ENCODE data around the gene FAM177B.

The FAM177B gene
- 0.51 to 0.70 reads per million in 2 donors for total RNA-seq

DNA sequence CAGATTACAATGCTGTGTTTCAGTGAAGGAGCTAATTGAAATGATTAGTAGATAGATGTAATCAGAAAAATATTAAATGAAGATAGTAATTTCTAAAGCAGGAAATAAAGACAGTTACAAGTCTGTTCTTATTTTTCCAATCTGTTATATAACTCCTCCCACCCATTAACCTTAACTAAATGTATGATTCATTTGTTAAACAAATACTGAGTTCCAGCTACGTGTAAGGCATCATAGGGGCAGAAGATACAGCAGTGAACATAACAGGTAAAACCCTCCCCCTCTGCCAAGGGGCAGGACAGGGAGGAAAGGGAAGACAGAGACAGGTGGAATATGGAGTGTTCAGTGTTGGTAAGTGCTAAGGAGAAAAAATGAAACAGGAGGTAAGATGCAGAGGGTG lies at the start of gene FAM177B:
Gene FAM177B, plus strand, starts transcription at position 231 of the 400 bp plus-strand sequence. CDS start 9,344 bp downstream, outside the sequence.
- no peak for DNase-seq

DNA sequence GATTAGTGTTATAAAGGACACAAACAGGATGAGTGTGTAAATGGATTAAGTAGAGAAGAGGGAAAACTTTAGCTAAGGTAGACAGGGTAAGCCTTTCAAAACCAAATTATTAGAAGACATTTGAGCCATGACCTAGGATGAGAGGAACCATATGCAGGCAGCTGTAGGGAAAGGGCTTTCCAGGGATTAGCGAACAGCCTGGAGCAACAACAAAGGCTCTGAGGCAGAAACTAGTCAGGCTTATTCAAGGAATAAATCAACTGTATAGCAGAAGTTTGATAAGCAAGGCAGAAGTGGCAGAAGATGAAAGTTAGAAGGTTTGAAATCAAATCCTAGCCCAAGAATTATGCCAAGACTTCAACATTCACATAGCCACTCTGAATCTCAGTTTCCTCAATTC lies 46.0 kb upstream of the FAM177B start:
- DNase-seq = no peak

DNA sequence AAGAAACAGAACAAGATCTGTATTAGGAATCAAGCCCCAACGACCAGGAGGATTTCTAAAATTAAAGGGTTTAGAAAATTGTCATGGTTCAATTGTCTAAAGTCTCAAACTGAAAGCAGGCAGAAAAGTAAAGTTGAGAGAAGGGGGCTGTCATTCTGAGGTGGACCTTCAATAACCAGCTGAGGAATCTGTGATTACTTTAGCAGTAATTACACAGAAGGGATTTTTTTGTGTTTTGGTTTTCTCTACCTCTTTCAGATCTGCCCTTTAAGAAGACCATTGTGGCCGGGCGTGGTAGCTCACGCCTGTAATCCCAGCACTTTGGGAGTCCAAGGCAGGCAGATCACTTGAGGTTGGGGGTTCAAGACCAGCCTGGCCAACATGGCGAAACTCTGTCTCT lies 42.1 kb upstream of the FAM177B start:
- no peak for DNase-seq

DNA sequence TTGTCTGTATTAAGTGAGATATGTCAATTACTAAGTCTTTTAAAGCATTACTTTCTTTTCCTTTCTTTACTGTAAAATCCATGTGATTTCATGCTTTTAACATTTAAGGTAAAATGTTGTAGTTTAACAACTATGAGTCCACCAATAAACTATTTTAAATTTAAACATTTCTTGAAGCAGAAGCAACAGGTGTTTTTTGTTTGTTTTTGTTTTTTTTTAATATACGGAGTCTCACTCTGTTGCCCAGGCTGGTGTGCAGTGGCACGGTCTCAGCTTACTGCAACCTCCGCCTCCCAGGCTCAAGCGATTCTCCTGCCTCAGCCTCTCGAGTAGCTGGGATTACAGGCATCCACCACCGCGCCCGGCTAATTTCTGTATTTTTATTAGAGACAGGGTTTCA lies 40.3 kb upstream of the FAM177B start:
- no peak for DNase-seq

DNA sequence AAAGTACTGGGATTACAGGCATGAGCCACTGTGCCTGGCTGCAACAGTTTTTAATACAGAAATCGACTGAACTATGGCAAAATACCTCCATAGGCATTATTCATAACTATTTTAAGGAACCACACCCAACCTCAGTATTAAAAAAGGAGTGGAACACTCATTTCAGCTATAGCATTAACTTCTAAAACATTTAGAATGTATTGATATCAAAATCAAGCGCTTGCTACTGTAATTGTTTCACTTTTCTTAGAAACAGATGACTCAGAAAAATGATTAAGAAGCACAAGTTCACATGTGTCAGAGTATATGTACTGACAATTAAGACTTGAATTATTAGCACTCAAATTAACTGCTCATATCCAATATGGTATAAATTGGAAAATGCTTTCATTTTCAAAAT lies 39.8 kb upstream of the FAM177B start:
- no peak for DNase-seq

DNA sequence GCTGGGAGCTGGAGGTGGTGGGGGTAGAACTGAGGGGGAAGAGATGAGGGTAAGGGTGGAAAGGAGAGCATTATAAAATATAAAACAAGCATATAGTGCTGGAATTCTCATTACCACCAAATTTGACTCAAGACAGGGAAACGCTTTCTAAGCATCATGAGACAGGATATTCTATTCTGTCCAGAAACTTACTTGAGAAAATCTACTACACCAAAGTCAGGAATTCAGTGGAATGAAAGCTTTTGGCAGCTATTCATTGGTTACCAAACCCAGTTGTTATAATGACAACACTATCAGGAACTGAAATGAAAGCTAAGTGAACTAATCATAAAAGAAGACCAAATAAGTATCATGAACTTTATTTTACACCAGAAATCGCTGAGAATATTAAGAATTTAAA lies 39.2 kb upstream of the FAM177B start:
- no peak for DNase-seq

DNA sequence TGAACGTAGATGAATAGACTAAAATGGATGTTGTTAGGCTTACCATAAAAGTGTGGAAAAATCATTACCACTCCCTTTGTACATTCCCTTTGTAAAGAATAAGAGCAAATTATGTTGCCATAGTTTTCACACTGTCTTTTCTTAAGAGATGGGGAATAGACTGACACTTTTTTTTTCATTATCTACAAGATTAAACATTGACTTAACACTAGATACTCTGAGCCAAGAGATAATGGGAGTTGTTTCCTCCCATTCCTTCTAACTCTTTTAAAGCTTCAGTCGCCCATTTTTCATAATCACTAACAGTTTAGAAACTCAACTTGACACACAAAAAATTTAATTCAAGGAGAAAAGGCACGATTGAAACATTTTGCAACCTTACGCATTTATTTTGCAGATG lies 34.8 kb upstream of the FAM177B start:
- DNase-seq = no peak

DNA sequence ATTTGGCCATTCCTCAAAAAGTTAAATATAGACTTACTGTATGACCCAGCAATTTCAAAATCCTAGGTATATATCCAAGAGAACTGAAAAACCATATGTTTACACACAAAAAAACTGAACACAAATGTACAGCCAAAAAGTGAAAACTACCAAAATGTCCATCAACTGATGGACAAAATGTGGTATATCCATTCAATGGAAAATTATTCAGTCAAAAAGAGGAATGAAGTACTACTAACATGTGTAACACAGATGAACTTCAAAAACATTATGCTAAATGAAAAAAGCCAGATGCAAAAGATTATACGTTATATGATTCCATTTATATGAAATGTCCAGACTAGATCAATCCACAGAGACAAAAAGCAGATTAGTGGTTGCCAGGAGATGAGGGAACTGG lies 32.7 kb upstream of the FAM177B start:
- DNase-seq = no peak

DNA sequence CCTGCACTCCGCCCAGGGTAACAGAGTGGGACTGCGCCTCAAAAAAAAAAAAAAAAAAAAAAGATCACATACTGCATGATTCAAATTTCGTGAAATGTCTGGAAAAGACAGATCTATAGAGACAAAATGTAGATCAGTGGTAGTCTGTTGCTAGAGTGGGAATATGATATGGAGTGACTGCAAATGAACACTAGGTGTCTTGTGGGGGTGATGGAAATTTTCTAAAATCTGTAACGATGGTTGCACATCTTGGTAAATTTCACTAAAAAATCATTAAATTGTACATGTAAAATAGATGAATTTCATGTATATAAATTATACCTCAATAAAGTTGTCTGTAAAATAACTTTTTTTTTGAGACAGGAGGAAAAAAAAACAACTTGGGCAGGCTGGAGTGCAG lies 30.2 kb upstream of the FAM177B start:
- no peak for DNase-seq

DNA sequence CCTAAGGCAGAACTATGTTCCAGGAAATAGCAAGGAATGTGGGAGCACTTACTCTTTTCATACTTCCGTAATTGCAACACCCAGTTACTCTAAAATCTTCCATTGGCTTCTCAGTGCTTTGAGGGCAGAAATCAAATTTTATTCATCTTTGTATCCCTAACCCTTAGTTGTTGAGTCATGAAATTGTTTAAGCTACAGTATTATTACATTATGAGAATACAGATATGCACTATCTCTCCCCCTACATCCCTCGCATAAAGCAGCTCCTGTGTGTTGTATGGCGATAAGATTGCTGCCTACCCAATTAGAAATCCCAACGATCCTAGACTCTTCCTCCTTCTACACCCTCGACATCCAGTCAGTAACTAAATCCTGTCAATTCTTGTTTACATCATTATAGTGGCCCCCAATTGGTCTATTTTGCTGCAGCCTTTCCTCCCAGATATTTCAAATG lies 27.3 kb upstream of the FAM177B start:
- no peak for DNase-seq

DNA sequence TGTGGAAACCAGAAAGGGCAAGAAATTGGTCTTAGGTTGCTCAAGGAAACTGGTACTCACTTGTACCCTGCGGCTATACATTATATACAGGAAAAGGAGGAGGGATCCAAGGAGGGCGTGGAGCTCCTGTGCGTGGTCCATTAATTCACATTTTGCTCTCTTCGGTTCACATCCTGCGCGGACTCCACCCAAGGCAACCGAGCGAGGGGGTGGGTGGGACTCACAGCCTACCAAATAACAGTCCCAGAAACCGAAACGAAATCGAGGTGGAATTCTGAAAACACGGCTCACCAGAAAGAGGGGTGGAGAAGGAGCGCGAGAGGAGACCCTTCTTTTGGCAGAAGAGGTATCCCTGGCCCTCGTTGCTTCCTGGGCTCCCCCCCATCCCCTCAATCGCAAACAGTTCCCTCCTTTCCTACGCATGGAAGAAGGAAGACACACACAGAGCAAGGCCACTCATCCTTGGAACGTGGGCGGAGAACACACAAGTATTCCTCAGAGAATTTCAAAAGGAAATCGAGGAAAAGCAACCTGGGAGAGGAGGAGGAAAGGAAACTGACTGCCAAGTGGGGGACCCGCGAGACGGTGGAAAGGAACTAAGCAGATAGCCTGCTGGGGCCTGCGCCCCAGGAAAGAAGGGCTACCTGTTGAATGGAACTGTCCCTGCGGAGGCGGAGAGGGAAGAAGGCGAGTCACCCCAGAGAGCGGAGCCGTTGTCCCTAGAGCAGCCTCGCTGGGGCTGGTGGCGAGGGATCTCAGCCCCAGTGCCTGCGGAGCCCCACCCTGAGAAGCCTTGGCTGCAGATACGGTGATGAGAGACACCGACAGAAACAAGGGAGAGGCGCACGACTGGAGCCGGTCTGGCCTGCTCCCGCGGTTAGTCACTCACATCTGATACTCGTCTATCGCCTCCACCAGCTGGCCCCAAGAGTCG lies 25.4 kb upstream of the FAM177B start:
- DNase-seq = peak; percentile 35

DNA sequence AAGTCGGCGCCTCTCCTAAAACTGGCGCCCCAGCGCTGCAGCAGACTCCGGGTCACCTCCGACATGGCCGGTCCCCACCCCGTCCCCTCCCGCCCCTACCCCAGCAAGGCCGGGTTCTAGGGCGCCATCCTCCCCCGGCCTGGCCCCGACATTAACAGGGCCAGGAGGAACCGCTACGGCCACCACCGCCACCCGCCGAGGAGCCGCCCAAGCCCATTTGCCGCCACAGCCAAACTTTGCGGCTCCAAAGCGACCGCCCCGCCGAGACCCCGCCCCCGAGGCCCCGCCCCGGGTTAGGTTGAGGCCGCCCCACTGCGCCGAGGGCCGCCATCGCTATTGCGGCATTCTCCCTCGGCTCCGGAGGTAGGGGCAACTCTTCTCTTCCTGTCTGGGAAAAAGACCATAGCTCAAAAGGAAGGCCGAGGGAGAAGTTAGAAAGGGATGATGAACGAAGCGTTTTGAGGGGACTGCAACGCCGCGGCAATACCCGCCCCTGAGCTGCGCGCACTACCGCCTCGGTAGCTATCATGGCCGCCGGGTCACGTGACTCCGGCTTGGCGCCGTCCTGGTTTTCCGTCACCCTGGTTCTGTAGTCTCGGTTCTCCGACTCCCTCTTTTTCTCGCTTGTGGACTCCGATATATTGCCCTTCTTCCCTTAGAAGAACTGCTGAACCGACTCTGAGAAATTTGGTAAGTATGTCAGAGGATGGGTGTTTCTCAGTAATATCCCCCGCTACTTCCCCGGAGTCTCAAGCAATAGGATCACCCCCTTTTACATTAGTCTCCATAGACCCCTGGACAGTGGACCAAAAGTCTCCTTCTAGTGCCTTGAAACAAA lies 24.5 kb upstream of the FAM177B start, which contains the start of the genes AIDA and BROX:
Gene AIDA, minus strand, starts transcription at position 239 of the 838 bp plus-strand sequence. Its CDS starts 174 bp downstream, at position 65.
Gene BROX, plus strand, starts transcription at position 312 of the 838 bp plus-strand sequence. CDS start 3,136 bp downstream, outside the sequence.
- DNase-seq = peak; percentile 89

DNA sequence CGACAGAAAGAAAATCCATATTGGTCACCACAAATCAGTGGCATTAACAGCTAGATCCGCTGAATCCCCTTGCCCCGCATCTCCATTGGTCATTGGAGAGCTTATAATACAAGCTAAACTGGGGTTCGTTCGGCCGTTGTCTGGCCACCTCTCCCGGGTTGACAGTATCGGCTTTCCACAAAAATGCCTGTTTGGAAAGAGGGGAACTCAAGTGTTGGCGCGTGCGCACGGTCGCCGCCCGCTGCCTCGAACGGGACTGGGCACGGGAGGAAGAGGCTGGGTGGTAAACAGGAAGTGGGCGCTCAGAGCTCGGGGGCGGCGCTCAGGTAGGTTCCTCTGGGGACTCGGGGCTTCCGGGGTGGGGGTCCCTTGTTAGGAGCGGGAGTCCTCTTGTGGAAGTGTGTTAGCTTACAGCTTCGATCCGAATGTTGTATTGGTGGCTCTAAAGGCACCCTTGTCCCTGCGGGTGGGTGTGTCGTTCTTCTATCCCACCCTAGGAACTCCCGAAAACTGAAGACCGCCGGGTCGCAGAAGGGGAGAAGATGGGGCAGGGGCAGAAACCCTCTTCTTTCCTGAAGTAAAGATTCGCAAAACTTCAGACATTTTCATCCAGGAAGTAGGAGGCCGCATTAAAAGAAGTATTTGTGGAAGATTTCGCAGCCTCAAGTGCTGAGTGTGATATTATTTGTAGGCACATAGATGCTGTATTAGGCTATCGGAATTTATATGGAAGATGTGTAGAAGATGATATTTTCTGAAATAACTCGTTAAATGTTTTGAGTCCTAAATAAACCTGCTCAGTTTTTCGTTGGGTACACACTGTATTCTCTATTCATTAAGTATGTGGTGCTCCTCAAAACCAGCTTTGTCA lies 23.7 kb upstream of the FAM177B start:
- peak; percentile 88 for DNase-seq

DNA sequence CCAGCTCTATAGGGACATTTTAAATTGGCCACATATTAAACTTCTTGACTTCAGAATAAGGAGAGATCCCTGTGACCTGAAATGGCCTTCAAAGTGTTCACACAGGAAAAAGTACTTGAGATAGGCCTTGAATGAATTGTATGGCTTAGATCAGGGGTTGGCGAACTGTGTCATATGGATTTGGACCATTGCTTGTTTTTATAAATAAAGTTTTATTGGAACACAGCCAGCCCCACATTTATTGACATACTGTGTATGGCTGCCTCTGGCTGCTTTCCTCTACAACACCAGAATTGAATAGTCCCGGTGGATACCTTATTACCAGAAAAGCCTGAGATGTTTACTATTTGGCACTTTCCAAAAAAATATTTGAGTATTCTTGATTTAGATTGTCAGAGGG lies 20.6 kb upstream of the FAM177B start:
- DNase-seq = no peak

DNA sequence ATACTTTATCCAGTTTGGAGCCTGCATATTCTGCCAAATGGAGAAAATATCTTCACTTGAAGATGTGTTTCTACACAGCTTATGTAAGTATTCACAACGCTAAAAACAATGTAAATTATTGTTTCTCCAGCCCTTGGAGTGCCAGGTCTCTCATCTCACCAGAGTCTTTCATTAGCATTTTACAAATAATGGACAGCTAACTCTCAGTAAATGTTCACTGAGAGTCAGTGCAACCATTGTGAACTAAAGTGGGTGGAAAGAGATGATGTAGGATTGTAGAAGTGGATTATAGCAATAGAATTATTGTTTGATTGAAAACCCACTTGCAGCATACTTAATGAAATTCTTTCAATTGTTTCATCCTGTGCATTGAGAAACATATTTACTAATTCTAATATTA lies 8.3 kb upstream of the FAM177B start:
- no peak for DNase-seq

DNA sequence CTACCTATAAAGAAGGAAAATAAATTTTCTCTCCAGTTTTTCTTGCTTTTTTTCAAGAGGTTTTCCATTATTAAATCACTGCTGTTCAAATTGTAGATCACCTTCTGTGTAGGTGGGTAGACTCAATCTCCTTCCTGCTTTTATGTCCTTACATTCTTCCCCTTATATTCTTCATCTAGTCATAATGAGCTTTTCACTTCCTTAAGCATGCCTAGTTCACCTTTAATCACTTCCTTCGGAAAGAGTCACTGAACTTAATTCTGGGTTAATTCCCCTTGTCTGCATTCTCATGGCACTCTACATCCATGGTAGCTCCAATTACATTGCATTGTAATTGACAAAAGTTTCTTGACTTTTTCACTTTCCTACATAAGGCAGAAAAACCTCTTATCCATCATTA lies 6.1 kb upstream of the FAM177B start:
- DNase-seq = no peak

DNA sequence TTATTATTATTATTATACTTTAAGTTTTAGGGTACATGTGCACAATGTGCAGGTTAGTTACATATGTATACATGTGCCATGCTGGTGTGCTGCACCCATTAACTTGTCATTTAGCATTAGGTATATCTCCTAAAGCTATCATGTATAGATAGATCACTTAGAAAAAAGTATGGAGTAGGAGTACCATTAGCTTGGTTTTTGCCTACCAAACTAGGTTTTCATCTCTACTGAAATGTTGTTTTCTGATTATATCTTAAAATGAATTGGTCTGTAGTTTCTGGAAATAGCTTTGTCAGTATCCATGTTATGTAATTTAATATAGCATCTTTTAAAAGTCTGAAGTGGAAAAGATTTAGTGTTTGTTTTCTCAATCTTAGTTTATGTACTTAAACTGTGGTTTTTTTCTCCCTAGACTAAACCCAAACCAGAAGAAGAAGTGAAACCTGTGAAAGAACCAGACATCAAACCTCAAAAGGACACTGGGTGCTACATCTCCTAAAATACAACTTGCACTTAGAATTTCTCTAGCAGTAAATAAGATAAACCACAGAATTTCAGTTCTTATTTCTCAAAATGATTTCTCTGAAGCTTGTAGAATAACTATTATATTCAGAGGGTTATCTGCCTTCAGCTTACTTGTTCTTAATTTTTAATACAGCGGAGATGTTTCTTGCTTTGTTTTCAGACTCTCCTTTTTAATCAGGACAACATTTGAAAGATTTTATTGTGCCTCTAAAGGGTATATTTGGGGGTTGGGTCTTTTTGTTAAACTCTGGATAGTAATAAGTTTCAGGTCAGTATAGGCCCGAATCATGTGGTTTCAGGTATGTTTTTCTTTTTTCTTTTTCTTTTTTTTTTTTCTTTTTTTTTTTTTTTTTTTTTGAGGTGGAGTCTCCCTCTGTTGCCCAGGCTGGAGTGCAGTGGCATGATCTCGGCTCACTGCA lies 4.5 kb upstream of the FAM177B start:
- DNase-seq = no peak

DNA sequence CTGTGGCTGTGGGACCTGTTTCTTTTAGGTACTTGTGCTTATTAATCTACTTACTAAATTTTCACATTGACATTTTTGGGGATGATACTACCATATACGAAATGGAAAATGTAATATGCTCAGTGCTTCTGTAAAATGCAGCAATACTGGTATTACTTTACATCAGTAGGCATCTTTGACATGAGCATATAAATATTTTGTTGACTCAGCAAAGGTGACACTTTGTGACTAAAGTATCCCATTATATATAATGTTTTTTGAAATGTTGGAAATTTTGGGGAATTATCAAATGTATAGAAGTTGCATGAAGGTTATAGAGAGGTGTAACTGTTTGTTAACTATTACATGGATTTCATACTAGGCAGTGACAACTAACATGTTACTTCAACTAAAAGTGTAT lies 2.3 kb upstream of the FAM177B start:
- no peak for DNase-seq

DNA sequence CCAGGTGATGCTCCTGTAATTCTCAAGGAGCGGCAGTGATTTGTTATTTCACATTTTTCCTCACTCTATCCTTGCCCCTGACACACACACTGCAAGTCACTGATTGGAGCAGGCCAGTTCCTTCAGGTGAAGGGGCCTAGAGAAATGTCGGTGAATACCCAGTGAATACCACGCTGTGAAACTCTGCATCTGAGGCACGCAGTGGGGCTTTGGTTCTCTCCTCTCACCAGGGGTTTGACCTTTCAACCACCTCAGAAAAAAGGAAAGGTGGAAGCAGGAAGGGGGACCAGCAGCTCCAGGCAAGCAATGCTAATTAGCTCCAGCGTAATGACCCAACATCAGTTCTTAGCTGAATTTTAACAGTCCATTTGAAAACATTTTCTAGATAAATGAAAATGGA lies 532 bp upstream of the FAM177B start:
- no peak for DNase-seq

DNA sequence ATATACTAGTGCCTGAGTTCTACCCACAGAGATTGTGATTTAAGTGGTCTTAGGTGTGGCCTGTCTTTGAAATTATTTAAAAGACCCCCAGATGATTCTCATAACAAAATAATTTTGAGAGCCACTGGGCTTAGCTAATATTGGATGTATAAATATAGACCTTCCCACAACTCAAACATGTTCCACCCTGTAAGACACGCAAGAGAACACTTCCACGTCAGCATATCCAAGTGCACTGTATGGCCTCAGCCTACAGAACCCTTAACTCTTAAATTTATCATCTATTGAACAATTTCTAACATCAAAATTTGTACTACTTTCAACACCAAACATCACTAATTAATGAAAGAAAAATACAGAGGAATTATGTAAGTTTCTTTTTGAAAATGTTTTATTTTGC lies 2.5 kb downstream of the FAM177B start:
- DNase-seq = no peak

DNA sequence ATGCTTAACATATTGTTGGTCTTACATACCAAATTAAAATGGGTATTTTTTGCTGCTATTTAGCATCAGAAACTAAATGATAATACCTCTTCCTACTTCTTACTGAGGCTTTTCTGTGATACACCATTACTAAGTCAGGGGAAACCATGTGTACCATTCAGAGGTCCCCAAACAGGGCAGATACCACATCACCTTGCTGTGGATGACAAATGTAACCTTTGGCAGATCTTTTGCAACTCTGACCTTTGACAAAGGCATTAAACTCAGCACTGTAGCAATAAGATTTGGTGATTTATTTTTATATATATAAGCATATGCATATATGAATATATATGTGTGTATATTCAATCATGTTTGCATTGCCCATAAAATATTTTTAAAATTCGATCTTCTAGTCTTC lies 2.9 kb downstream of the FAM177B start:
- DNase-seq = no peak
